ENCODE results near the gene LGALS12. TPM values are rescaled to one million over a fixed set of nuclear protein-coding genes. Genes with fewer than 3 reads are reported as not detected.

LGALS12 gene
- total RNA-seq, 2 donors from 2014 or later: 0.78 to 11.2 TPM

DNA sequence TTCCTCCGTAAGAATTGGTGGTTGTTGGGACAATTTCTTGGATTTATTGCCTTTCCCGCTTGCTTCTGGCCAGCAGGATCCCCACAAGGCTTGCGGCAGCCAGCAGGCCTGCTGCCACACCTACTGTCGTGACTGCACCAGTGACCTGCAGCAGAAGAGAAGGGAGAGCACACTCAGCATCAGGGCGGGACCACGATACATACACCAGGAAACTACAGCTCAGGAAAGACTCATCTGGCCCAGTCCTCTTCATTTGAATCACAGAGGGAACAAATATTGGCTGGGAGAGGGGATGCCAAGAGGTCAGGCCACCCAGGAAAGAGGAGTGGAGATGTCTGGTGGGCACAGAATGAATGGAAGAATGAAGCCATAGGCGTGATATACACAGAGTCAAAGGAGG lies 47.0 kb downstream of the LGALS12 start:
- no peaks in the 10 kb centered on the region for H3K4me1 ChIP-seq
- ATAC-seq (no peak), DNase-seq (no peak)
- H3K36me3 ChIP-seq (replicated peaks in 1 of 2; ENCODE audit: insufficient read depth in 1 of 2, low read depth in 2 of 2): no peaks in the 10 kb centered on the region
- no peak for TF ChIP-seq POLR2A (IDR thresholded peaks at IDR 0.05)
- TF ChIP-seq, protein P1, sequence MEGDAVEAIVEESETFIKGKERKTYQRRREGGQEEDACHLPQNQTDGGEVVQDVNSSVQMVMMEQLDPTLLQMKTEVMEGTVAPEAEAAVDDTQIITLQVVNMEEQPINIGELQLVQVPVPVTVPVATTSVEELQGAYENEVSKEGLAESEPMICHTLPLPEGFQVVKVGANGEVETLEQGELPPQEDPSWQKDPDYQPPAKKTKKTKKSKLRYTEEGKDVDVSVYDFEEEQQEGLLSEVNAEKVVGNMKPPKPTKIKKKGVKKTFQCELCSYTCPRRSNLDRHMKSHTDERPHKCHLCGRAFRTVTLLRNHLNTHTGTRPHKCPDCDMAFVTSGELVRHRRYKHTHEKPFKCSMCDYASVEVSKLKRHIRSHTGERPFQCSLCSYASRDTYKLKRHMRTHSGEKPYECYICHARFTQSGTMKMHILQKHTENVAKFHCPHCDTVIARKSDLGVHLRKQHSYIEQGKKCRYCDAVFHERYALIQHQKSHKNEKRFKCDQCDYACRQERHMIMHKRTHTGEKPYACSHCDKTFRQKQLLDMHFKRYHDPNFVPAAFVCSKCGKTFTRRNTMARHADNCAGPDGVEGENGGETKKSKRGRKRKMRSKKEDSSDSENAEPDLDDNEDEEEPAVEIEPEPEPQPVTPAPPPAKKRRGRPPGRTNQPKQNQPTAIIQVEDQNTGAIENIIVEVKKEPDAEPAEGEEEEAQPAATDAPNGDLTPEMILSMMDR (IDR thresholded peaks at IDR 0.05): no peak
- H3K27me3 ChIP-seq: no peaks in the 10 kb centered on the region
- intact Hi-C loops (cut with DNase I): no loop called here
- H3K9me3 ChIP-seq: no peaks in the 10 kb centered on the region
- 86 to 90% methylated on average over 7 of the region's 7 CpGs for WGBS, 2 donors
- no peak overlapping the region for H3K4me3 ChIP-seq
- H3K27ac ChIP-seq: no peak overlapping the region

DNA sequence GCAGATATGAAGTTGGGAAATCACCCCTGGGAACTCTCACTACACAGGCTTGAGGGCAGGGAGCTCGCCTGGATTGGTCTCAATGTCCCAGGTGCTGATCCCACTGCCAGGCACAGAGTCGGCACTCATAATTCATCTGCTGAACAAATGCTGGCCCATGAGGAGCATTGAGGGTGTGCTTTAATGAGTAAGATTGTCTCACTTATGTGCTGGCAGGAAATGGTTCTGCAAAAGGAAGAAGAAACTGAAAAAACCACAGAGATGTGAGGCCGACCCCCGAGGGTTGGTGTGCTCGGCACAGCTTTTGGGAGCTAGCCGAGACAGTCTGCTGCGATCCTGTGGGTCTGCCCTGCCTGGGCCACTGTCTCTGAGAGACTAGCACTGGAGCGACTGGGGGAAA lies 47.9 kb downstream of the LGALS12 start:
- WGBS, 2 donors: 79 to 85% methylated on average over 7 to 8 of the region's 8 CpGs
- no peak for ATAC-seq
- no peak for DNase-seq
- no peaks in the 10 kb centered on the region for H3K4me1 ChIP-seq
- no peaks in the 10 kb centered on the region for H3K36me3 ChIP-seq (replicated peaks in 1 of 2; ENCODE audit: insufficient read depth in 1 of 2, low read depth in 2 of 2)
- no peak for TF ChIP-seq POLR2A (IDR thresholded peaks at IDR 0.05)
- TF ChIP-seq, protein P1 (IDR thresholded peaks at IDR 0.05): no peak
- no peaks in the 10 kb centered on the region for H3K9me3 ChIP-seq
- H3K4me3 ChIP-seq: no peak overlapping the region
- no peak overlapping the region for H3K27ac ChIP-seq
- H3K27me3 ChIP-seq: no peaks in the 10 kb centered on the region
- intact Hi-C loops (cut with DNase I): no loop called here

DNA sequence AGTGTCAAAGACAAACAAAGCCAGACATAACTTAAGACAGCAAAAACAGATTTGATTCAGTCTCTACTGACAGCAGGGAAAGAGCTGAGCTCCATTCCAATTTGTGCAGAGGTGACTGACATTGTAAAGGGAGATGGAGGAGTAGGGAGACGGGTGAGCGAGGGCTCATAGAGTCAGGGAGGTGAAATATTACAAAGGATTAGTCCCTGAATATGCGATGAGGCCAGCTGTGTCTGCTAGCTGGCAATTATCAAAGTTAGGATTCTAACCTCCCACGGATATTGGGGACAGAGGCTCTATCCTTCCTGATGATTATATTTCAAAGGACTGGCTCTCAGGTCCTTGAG lies 49.0 kb downstream of the LGALS12 start:
- intact Hi-C loops (cut with DNase I): no loop called here
- DNase-seq: no peak
- ATAC-seq: no peak

DNA sequence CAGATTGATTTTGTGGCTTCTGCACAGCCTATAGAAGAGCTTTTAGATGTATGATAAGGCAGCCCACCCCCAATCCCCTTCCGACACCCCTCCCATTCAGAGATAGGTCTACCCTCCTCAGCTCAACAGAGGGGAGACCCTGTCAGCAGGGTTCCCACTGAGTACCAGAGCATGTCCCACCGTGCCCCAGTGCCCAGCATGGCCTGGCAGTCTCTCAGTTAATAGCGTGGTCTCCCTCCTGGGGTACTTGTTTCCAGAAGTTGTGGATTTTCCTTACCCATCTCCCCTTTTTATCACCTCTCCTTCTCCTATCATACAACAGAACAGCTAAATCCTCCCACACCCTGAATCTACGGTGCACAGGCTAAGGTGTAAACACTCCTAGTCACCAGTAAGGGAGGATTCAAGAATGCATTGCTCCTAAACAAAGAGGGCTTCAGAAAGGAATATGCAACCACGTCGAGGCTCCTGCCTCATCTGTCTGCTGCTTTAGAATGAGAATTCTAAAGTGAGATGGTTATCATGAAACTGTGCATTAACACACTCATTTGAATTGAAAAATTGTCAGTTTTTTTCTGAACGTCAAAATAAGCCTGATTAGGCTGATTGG lies 50.6 kb downstream of the LGALS12 start:
- Histone ChIP-seq H3K9me3 (no peaks in the 10 kb centered on the region), H3K27me3 (no peaks in the 10 kb centered on the region), H3K4me1 (no peaks in the 10 kb centered on the region), H3K4me3 (no peak overlapping the region), H3K36me3 (replicated peaks in 1 of 2; ENCODE audit: insufficient read depth in 1 of 2, low read depth in 2 of 2) (no peaks in the 10 kb centered on the region), H3K27ac (no peak overlapping the region)
- TF ChIP-seq, protein P1 (IDR thresholded peaks at IDR 0.05): no peak
- TF ChIP-seq POLR2A (IDR thresholded peaks at IDR 0.05): no peak
- DNase-seq (no peak), ATAC-seq (no peak)
- intact Hi-C loops (cut with DNase I): no loop called here
- WGBS, 2 donors: 64 to 72% methylated on average over 7 of the region's 7 CpGs

More for the DNA sequence above, 49.0 kb downstream of the LGALS12 start:
- Histone ChIP-seq H3K4me3 (no peak overlapping the region), H3K27me3 (no peaks in the 10 kb centered on the region), H3K4me1 (no peaks in the 10 kb centered on the region), H3K27ac (no peak overlapping the region), H3K36me3 (replicated peaks in 1 of 2; ENCODE audit: insufficient read depth in 1 of 2, low read depth in 2 of 2) (no peaks in the 10 kb centered on the region), H3K9me3 (no peaks in the 10 kb centered on the region)
- 76 to 81% methylated on average over 4 of the region's 4 CpGs for WGBS, 2 donors
- no peak for TF ChIP-seq POLR2A (IDR thresholded peaks at IDR 0.05)
- TF ChIP-seq, protein P1 (IDR thresholded peaks at IDR 0.05): no peak

DNA sequence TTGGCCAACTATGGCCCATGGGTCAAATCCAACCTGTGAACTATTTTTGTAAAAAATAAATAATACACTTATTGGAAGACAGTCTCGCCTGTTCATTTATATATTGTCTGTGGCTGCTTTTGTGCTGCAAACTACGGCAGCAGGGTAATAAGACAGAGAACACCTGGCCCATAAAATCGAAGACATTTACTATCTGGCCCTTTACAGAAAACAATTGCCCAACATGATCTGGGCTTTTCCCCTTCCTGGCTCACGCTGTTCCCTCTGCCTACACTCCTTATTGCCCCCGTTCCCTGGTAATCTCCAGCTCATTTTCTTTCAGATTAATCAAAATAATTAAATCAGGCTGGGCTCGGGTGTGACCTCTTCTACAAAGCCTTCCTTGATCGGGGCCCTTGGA lies 51.7 kb downstream of the LGALS12 start:
- WGBS, 2 donors: 79 to 86% methylated on average over 7 of the region's 7 CpGs
- no peak for TF ChIP-seq POLR2A (IDR thresholded peaks at IDR 0.05)
- TF ChIP-seq, protein P1 (IDR thresholded peaks at IDR 0.05): no peak
- ATAC-seq: no peak
- no peaks in the 10 kb centered on the region for H3K36me3 ChIP-seq (replicated peaks in 1 of 2; ENCODE audit: insufficient read depth in 1 of 2, low read depth in 2 of 2)
- no peaks in the 10 kb centered on the region for H3K4me1 ChIP-seq
- no peaks in the 10 kb centered on the region for H3K27me3 ChIP-seq
- no peak for DNase-seq
- H3K27ac ChIP-seq: no peak overlapping the region
- H3K9me3 ChIP-seq: no peaks in the 10 kb centered on the region
- H3K4me3 ChIP-seq: no peak overlapping the region
- intact Hi-C loops (cut with DNase I): no loop called here
